Jurkat, Clone E6-1 (cell line): ENCODE data around the gene CLEC4A. TPM values are rescaled to one million over a fixed set of nuclear protein-coding genes. Genes with fewer than 3 reads are reported as not detected.
"Not testable (repeated sequence)": the region's sequence is repeated elsewhere in the genome, so short reads cannot be mapped to it uniquely, and the experiment has no call there.

Source experiments
- DNase-seq: peaks from one replicate; pipeline ENCODE4 v3.0.0-alpha.2; 2011; ENCODE audit warnings: low read depth, low spot score
- H3K4me3 ChIP-seq: 2 replicates; pipeline ENCODE4 v1.5.1; 2011; ENCODE audit warnings: mild to moderate bottlenecking, low read length, control low read depth, moderate library complexity
- polyA plus RNA-seq: library from polyadenylated mRNA; unstranded; fragments of >200 nt; gene quantifications from one replicate; pipeline ENCODE4 v1.2.1, GENCODE V29; 2012; ENCODE audit warnings: missing spikeins; ENCODE audit not compliant: insufficient read length, insufficient read depth

Gene CLEC4A
- polyA plus RNA-seq = 1.4 TPM

DNA sequence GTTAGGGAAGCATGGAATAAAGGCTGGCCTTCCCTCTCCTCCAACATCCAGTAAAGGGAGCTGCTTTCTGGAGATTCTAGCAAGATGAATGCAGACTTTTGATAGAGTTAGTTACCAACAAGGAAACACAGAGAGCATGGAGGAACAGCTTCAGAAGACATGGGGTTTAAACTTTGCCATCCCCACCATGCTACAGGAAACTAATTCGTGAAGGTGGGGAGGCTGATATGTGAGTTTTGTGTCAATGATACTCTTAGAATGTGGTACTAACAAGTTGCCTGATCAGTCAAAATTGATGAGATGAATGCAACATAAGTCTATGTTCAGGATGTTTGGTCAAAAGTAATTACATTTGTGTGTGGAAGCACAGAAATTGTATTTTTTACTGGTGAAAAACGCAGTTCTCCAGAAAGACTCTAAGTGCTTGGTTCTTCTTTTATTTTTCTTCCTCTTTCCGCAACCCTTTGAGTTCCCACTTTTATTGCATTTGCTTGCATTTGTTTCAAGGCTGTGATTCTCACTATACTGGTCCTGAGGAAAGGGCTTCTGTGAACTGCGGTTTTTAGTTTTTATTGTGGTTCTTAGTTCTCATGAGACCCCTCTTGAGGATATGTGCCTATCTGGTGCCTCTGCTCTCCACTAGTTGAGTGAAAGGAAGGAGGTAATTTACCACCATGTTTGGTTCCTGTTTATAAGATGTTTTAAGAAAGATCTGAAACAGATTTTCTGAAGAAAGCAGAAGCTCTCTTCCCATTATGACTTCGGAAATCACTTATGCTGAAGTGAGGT is at the start of gene CLEC4A:
TSS of gene CLEC4A (plus strand) at position 494 of the 789 bp plus-strand sequence. CDS start at position 756, 262 bp downstream.
- DNase-seq = no peak
- no peak within 1 kb of the TSS for H3K4me3 ChIP-seq

DNA sequence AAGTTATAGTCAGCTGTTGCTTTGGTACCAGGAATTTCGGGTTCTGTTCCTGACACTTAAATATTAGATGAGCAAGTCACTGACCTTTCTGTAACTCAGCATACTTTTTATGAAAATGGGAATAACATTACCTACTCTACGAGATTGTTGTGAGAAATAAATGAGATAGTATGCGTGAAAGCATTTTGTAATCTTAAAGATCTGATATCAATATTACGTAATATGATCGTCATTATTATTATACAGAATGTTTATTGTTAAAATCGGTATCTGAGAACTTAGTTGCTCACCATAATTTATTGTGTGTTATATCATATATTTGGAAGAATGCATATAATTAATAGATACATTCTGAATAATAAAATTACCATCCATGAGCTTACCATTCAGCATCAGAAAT is 47.5 kb upstream of the CLEC4A start:
- DNase-seq = no peak

DNA sequence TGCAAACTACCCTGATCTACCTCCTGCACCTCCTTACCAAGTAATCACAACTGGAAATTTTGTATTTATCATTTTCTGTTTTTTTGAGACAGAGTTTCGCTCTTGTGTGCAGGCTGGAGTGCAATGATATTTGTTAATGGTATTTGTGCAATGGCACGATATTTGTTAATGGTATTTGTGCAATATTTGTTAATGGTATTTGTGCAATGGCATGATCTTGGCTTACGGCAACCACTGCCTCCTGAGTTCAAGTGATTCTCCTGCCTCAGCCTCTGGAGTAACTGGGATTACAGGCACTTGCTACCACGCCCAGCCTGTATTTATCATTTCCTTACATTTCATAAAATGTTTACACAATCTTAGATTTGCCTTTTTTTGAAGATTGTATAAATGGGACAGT is 47.1 kb upstream of the CLEC4A start:
- DNase-seq = no peak
- H3K4me3 ChIP-seq = no peak overlapping the region

More for the DNA sequence above, 47.5 kb upstream of the CLEC4A start:
- no peak overlapping the region for H3K4me3 ChIP-seq

DNA sequence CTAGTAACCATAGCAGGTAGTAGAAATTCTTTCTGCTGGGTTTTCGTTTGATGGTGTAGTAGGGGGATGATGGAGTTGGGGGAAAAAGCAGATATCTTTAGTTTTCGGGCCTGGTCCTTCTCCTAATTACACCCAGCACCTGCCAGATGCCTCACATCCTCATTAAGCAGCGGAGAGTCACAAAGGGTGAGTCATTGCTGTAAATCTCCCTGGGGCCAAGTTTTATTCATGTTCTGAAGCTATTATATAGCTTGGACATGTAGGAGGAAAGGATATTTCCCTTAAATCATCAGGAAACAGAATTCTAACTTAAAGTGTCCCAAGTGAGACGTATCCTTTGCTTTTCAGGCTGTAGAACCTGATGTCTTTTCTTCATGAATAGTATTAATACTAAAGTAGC is 46.2 kb upstream of the CLEC4A start:
- H3K4me3 ChIP-seq = no peak overlapping the region
- no peak for DNase-seq

DNA sequence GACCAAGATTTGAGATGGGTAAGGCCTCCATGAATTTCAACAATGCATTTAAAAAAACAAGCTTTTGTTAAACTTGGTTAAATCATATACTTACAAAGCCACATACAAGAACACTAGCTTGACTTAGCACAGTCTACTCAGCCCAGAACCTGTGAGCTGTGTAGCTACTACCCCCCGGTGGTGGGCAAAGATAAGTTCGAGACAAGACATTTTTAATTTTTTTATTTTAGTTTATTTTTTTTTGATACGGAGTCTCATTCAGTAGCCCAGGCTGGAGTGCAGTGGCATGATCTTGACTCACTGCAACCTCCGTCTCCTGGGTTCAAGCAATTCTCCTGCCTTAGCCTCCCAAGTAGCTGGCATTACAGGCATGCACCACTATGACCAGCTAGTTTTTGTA is 45.0 kb upstream of the CLEC4A start:
- H3K4me3 ChIP-seq = no peak overlapping the region
- peak; percentile 59 for DNase-seq

DNA sequence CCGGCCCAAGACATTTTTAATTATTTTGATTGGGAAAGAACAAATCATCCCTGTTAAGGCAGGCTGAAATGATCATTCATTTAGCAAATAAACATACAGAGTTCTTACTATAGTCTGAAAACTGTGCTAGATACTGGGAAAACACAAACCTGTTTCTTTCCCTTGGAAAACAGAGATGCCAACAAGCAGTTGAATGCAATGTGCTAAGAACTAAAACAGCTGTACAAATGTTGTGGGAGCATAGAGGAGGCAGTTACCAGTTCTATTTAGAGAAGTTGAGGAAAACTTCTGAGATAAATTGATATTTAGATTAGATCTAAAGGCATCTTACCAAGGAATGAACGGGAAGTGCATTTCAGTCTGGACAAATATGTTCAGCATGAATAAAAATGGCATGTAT is 44.5 kb upstream of the CLEC4A start:
- DNase-seq = no peak
- no peak overlapping the region for H3K4me3 ChIP-seq

DNA sequence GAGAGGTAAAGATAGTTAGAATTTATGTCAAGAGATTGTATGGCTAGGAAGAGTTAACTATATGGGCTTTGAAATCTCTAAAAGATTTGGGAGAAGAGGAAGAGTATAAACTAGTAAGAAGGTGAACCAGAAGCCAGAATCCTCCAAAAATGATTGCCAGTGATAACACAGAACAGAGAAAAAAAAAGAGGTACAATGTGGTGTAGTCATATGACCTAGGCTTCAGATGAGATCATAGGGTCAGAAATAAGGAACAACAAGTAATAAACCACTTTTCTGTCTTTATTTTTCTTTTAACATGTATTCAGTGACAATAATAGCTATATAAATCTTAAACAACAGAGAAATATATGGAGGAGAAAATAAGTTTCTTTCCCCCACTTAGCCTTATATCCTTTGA is 43.3 kb upstream of the CLEC4A start:
- no peak for DNase-seq
- no peak overlapping the region for H3K4me3 ChIP-seq

DNA sequence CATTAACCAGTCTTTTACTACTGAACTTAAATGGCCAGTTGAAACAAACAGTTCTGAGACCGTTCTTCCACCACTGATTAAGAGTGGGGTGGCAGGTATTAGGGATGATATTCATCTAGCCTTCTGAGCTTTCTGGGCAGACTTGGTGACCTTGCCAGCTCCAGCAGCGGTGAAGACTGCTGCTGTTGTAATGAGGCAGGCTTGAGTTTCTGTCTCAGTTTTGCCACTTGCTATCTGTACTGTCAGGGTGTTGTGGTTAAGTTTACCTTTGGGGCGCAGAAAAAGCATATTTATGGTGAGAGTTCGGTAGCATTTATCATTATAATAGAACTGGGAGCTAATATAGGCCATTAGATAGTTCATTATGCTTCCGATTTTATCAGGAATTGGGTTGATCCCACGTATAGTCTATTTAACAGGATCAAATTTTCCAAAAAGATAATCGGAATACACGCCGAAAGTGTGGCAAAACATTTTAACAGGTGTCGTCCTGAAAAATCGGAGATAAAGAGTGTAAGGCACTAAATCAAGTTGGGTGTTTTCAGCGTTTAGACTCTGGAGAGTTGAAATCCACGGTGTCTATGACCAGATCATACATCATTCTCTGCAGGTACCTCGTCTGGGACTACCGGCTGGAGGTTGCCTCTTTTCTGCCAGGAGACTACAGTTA is 42.0 kb upstream of the CLEC4A start:
- DNase-seq = no peak
- H3K4me3 ChIP-seq = peak overlapping the region; percentile 95

DNA sequence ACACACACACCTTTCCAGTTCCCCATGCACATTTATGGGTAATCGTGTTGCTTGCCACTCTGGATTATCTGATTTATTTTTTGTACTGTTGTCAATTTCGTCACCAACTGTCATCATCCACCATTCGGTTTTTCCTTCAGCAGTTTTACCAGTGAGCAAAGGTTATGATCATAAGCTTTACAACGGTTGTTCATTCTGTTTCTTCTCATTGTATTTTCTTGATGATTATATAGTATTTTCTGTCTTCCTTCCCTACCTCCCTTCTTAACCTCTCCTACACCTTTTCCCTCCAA is 40.7 kb upstream of the CLEC4A start:
- no peak for DNase-seq
- H3K4me3 ChIP-seq = peak overlapping the region; percentile 95

DNA sequence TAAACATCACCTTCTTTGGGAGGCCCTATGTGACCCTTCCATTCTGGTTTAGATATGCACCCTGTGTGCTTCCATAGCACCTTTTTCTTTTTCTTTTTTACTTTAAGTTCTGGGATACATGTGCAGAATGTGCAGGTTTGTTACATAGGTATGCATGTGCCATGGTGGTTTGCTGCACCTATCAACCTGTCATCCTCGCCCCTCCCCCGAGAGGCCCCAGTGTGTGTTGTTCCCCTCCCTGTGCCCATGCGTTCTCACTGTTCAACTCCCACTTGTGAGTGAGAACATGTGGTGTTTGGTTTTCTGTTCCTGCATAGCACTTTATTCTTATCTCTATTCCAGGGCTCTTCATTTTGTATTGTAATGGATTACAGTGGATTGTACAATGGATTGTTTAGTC is 39.1 kb upstream of the CLEC4A start:
- DNase-seq, H3K4me3 ChIP-seq: not testable (repeated sequence)

DNA sequence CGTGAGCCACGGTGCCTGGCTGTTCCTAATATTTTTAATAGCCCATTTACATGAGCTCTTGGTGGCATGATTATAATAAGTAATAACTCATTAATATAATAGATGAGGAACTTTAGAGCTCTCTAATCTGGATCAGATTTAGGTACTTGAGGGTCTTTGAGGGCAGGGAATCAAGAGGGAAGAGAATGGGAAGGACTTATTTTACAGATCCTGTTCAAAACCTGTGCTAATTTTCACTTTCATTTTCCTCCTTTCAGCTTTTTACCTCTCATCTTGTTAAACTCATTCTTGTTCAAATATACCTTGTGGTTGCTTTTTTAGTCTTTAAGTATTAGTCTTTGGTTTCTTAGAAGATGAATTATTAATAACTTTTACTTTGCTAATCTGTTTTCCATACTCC is 35.8 kb upstream of the CLEC4A start:
- no peak for DNase-seq
- H3K4me3 ChIP-seq = peak overlapping the region; percentile 22

DNA sequence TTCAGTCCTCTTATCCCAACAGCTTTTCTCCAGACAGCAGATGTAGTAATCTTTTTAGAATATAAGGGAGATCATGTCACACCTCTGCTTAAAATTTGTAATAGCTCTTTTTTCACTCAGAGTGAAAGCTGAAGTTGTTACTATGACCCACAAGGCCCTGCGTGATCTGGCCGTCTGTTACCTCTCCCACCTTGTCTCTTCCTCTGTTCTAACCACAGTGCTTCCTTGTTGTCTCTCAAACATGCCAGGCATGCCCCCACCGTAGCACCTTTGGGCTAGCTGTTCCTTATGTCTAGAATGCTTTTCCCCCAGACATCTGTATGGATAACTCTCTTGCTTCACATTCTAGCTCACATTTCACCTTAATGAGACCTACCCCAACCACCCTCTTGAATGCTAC is 34.8 kb upstream of the CLEC4A start:
- peak overlapping the region; percentile 35 for H3K4me3 ChIP-seq
- DNase-seq = peak; percentile 70

DNA sequence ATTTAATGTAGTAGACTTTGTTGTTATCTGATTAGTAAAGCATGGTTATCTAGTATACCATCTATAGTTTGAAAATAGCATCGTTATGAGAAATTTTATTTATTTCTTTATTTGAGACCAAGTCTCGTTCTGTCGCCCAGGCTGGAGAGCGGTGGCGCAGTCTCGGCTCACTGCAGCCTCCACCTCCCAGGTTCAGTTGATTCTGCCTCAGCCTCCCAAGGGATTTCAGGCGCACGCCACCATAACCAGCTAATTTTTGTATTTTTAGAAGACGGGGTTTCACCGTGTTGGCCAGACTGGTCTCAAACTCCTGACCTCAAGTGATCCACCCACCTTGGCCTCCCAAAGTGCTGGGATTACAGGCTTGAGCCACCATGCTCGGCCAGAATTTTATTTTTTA is 34.1 kb upstream of the CLEC4A start:
- H3K4me3 ChIP-seq, DNase-seq: not testable (repeated sequence)

DNA sequence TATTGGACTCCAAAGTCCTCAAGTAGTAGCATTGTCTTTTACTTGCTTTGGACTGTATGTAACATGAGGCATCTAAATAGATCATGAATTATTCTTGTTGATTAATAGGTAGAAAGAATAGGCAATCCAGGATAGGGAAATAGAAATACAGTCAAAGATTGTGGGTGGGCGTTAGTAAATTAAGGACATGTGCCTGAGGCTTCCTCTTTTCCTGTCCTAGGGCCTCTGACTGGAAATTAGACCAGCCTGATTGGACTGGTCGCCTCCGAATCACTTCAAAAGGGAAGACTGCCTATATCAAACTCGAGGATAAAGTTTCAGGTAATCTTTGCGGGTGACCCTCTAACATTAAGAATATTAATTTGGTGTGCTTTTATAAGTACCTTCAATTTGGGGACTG is 33.7 kb upstream of the CLEC4A start:
- H3K4me3 ChIP-seq = no peak overlapping the region
- no peak for DNase-seq

DNA sequence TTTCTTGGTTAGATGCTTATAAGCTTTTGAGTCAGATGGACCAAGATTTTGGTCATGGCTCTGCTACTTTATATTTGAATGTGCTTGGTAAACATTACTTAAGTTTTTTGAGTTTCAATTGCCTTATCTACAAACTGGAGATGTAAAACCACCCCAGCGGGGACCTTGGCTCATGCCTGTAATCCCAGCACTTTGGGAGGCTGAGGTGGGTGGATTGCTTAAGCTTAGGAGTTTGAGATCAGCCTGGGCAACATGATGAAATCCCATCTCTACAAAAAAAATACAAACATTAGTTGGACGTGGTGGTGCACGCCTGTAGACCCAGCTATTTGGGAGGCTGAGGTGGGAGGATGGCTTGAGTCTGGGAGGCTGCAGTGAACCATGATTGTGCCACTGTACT is 30.1 kb upstream of the CLEC4A start:
- H3K4me3 ChIP-seq = no peak overlapping the region
- DNase-seq = no peak

DNA sequence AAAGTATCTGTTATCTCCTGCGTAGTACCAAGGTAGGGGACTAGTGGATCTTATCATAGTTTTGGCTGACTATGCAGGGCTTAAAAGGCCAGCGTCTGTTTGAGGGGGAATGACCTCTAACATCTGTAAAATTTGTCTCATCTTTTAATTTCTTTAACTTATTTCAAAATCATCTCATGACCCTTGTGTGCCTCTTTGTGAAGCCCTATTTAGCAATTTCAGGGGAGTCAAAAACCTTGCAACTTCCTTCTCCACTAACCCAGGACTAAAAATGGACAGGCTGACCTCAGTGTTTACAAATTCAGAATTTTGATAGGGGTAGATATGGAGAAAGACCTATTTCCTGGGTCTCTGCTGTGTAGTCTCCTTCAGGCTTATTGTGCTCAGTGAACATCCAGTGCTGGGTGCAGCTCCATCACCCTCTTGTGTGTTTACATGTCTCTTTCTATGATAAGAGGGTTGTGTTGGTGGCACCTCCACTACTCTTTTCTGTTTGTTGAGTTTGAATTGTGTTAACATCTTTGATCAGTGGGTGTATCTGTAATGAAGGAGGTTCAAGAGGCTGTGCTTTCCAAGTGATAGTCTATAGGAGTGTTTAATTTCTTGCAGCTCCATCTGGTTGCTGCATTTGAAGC is 27.0 kb upstream of the CLEC4A start:
- DNase-seq = no peak
- H3K4me3 ChIP-seq = no peak overlapping the region

DNA sequence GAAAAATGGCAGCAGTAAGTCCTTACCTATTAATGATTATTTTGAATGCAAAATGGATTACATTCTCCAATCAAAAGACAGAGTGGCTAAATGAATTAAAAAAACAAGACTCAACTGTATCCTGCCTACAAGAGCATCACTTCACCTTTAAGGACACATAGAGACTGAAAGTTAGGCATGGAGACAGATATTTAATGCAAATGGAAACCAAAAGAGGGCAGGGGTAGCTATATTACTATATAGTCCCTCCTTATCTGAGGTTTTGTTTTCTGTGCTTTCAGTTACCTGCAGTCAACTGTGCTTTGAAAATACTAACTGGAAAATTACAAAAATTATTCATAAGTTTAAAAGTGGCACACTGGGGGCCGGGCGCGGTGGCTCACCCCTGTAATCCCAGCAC is 24.2 kb upstream of the CLEC4A start:
- H3K4me3 ChIP-seq = no peak overlapping the region
- no peak for DNase-seq

DNA sequence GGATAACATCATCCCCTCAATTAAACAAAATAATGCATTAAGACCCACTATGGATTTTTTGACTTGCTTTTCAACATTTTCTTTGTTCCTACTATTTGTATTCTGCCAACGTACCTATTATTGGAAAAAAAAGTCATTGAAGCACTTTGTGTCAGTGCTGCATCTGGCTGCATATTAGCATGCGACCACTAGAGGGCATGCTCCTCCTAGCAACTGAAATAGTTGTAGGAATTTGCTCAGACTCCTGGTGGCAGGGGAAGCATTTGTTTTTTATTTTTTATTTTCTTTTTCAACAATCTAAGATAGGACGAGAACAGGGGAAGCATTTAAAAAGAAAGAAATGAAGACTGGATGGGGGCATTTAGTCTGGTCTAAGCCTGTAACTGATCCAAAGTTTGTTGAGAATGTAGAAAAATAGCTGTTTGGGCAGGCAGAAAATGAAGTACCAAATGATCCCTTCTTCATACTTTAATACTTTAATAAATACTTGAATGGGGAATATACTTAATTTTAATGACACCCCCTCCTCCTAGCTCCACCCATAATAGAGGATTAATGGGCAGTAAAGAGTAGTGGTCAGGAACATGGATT is 14.5 kb upstream of the CLEC4A start:
- peak; percentile 85 for DNase-seq
- no peak overlapping the region for H3K4me3 ChIP-seq

DNA sequence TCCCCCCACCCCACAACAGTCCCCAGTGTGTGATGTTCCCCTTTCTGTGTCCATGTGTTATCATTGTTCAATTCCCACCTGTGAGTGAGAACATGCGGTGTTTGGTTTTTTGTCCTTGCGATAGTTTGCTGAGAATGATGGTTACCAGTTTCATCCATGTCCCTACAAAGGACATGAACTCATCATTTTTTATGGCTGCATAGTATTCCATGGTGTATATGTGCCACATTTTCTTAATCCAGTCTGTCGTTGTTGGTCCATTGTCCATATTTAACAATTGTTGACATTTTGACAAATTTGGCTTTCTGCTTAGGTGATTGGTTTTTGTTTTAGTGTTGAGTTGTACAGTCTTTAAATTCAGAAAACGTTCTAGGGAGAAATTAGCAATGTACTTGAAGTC is 10.3 kb upstream of the CLEC4A start:
- not testable (repeated sequence) for DNase-seq, H3K4me3 ChIP-seq

DNA sequence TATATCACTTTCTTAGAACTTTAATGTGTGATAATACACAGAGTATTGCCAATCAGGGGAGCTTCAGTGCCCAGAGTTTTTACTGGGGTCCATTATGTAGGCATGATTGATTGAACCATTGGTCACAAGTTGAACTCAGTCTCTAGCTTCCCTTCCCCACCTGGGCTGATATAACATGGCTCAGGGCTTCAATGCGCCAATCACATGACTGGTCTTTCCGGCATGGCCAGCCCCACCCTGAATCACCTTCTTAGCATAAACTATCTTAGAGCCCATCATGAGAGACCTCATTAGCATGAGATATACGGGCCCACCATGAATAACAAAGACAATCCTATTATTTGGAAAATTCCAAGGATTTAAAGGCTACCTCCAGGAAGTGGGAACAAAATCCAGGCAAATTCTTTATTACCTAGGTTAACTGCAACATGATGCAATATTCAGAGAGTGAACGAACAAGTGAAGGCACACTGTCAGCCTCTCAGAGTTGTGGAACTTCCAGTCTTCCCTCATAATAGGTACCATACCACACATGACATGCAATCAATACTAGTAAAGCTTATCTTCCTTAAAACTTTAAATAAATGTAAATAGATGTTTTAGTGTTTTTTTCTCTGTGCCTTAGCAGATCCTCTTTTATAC is 3.2 kb upstream of the CLEC4A start:
- no peak for DNase-seq
- H3K4me3 ChIP-seq = no peak overlapping the region
